ENCODE data around the gene TSPAN12.

The TSPAN12 gene

DNA sequence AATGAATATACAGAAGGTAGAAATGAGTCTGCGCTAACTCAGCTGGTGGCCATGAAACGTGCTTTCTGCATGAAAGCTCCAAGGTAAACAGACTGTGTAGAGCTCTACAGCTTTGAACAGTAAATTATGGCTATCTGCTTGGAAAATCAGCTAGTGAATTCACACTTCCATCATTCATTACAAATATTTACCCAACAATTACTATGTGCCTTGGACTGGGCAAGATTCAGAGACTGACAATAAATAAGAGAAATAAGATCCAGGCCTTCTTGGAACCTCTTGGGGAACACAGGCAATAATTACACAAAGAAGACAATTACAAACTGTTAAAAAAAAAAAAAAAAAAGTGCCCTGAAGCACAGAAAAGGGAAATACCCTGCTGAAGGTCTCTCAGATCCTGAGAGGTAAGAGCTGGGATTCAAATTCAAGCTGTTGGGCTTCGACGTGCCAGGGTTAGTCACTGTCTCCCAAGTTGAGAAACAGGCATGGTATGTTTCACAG lies 15.8 kb downstream of the TSPAN12 start:
- DNase-seq (ENCODE audit: low read depth, low spot score): no peak

DNA sequence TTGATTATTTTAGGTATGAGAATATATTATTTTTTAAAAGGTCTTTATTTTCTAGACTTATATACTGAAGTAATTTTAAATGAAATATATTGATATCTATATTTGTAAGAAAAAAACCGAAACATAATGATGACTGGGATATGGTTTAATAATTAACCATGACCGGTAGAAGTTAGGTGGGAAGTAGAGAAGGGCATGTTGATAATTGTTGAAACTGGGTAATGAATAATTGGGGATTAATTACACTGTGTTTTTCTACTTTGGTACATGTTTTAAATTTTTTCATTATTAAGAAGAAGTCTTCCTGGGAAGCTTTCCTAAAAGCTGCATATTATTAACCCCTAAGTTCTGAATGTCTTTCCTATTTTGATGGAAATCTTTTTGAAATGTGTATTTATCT lies 16.3 kb downstream of the TSPAN12 start:
- DNase-seq (ENCODE audit: low read depth, low spot score): no peak

DNA sequence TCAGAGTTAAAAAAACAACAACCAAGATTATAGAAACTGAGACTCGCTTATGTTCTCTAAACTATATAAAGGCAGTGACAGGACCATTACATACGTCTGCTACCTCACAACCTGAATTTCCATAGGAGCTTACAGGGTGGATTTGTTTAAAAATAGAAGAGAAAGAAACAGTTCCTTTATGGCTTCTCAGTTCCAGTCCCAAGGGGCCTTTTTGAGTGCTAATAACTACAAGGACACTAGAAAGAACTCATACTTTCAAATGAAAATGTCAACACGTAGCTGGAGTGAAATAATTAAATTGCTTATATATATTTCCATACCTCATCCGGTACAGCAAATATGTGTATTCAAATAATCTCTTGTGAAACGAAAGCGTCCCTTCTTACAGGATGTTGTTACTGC lies 19.7 kb downstream of the TSPAN12 start:
- DNase-seq (ENCODE audit: low read depth, low spot score): no peak

DNA sequence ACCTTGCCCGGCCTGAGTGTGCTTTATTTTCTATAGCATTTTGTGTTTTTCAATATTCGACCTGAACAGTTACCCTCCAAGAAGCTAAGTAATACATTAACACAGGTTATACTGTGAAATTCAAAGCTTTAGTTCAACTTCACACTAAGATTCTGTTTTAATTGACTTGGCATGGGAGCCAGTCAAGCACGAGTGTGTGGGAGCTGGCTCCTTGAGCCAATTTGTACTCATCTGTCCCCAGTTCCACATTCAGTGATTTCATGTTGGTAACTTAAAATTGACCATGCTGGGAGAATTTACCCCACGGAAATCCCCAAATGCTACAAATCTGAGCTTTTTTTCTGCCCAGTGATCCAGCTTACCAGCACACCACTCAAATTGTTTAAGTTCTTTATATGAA lies 20.3 kb downstream of the TSPAN12 start:
- DNase-seq (ENCODE audit: low read depth, low spot score): no peak

DNA sequence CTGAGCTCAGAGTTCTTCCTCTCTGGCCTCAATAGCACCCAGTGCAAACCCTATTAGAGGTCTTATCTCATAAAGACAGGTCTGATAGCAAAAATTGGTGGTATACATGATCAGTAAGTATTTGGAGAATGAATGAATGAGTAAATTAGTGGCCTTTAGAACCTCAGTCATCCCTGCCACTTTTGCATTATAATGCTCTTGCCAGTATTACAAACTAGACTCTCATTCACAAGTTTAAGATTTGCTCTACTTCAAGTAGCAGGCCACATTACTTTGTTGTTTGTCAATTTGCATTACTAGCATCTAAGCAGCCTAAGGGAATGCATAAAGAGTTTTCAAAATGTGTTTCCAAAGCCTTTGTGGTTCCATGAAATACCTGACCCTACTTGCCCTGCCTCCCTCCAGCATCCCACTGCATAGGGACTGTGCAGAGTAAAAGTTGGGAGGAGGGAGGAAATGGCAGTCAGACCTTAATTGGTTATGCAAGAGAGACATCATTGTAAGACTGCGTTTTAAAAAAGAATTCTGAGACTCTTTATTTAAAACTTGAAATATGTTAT lies 21.3 kb downstream of the TSPAN12 start:
- no peak for DNase-seq (ENCODE audit: low read depth, low spot score)

DNA sequence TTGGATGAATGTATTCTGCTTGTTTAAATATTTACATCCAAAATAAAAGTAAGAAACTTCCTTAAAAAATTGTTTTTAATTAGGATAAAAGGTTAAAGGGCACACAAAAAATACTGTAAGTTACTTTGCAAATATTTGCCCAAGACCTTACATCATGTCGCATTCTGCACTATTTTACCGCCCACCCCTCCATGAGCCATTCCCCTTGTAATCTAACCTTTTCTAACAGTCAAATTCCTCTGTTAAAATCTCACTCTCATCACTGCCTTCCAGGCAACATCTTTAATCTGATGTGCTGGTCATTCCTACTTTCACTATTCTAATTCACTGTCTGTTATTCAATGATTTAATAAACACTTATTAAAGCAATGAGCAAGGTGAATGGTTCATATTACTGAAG lies 23.2 kb downstream of the TSPAN12 start:
- no peak for DNase-seq (ENCODE audit: low read depth, low spot score)

DNA sequence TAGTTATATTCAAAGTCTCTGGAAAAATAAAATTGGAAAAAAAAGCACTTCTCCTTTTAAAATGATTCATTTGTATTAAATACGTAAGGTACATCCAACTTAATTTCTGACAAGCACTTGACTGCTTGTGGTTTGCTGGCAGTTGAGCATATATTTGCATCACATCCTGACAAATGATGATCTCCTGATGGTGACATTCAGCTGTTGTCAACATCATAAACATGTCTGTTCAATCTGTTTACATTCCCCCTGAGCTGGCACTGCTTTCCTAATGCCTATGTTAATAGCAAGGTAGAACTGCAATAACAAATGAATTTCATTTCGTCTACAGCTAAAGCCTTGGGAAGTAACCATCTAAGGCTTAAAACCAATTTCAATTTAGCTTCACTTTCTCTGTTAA lies 24.4 kb downstream of the TSPAN12 start:
- DNase-seq (ENCODE audit: low read depth, low spot score): no peak

DNA sequence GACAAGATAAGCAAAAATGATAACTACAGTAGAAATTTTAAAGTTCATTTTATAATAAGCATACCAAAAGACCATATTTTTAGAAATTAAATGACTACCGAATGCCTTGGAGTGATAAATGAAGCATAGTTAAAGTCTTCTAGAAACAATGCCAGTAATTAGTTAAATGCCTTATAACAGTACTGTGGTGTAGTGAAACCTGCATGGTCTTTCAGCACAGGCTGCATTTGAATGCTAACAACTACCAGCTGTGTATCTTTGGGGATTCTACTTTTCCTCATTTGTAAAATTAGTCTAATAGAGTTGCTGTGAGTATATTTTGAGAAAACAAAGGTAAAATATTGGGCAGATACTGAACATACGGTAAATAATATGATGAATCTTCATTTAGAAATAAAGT lies 25.1 kb downstream of the TSPAN12 start:
- no peak for DNase-seq (ENCODE audit: low read depth, low spot score)

DNA sequence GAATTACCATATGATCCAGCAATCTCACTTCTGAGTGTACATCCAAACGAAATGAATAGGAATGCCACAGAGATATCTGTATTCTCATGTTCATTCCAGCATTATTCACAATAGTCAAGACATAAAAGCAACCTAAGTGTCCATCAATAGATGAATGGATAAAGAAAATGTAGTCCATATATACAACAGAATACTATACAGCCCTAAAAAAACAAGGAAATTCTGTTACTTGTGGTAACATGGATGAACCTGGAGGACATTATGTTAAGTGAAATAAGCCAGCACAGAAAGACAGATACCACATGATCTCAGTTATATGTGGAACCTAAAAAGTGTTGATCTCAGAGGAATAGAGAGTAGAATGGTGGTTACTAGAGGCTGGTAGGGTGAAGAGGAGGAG lies 26.7 kb downstream of the TSPAN12 start:
- no peak for DNase-seq (ENCODE audit: low read depth, low spot score)

DNA sequence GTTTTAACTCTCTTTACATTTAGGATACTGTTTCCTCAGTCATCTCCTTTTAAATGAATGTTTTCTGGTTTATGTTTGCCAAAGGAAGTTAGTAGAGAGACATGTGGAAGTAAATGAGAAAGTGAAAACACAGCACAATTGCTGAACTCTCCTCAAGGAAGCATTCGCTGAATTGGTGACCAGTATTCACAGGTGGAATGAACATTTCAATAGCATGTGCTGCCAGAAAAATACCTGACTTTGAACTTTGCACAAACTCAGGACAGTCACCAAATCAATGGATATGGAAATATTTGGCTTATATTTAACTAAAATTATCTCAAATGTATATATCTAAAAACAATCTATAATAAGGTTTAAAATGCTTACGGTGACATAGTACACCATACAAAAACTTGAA lies 28.5 kb downstream of the TSPAN12 start:
- no peak for DNase-seq (ENCODE audit: low read depth, low spot score)

DNA sequence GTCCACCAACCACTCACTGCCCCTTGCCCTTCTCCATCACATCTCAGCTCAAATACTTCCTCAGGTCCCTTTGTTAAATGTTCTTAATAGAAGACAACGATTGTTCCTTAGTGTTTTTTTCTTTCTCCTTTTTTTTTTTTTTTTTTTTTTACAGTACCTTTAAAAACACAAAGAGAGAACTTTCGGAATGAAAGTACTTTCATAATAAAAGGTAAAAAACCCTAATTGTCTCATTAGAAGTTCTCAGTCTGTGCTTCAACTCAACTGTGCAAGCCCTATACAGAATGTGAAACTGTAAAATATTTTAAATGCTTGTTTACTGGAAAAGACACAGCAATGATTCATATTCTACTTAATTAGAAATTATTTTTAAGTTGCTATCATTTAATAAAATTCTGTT lies 29.4 kb downstream of the TSPAN12 start:
- no peak for DNase-seq (ENCODE audit: low read depth, low spot score)

DNA sequence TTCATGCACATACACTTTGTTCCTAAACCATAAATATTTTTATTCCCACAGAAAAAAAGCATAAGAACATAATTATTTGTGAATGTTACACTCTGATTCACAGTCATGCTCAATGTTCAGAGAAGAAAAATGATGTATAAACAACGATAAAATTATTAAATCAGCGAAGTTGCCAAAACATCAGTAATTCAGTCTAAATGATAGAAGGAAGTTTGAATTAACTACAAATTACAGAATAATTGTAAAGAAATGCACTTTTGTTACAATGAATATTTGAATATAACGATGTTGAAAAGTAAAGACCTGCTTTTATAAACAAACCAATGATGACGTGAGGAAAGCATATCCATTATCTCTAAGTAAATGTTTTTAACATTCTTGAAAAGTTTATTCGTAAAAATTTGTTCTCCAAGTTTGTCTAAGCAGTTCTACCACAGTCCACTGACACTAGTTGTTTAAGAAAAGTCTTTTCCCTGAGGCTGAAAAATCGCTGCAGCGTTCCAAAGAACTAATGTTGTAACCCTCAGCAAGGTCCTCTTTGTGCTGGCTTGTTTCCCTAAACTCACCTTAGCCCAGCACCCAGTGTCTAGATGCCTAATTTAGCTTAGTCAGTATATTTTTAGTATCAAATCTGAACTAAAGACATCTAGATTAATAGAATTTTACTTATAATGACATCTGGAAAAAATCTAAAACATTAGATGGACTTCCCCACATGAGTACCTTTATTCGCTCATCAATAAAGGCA lies 30.4 kb downstream of the TSPAN12 start:
- no peak for DNase-seq (ENCODE audit: low read depth, low spot score)

DNA sequence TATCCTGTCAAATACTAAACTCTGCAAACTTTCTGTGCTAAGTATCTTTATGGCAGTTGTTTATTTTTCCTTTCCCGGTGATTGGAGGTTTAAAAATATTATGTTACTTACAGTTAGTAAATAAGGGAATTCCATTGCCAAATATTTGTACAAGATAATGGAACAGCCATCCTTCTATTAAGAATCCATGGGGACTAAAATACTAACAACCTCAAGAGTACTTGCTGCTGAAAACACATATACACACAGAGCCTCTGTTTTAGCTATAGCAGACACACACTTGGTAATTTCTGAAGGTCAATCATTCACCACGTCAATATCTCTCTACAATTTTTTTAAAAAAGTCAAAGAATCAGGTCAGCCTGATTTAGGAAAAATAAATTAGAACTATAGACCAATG lies 32.4 kb downstream of the TSPAN12 start:
- DNase-seq (ENCODE audit: low read depth, low spot score): no peak

DNA sequence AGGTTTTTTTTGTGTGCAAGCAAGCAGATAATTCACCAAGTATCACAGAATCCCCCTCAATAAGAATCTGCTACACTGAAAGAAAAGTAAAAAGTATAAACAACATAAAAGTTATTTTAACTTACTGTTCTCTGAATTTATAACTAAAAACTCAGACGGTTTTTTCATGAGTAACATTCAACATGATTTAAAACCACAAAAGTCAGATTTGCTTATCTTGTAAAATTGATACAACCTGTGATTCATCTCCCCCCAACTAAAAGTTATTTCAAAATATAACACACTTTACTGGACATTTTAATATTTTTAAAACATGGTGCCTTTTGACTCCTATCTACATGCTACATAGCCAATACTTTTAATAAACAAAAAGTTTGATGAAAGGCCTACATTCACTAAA lies 32.8 kb downstream of the TSPAN12 start:
- no peak for DNase-seq (ENCODE audit: low read depth, low spot score)

DNA sequence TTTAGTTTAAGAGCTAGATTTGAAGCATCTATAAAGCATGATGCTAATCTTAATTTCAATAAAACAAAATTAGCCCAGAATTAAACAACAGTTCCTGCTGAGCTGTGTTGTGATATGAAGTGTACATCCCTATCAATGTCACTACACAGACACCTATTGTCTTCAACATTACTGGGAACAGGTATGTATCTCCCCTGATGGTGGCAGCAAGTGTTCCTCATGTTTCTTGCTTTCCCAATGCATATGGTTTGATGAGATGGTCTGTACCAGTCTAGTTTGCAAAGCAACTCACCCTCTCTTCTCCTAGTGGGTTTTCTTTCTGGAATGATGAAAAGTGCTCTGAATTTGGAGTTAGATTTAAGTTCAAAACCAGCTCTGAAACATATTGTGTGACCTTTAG lies 38.1 kb downstream of the TSPAN12 start:
- no peak for DNase-seq (ENCODE audit: low read depth, low spot score)

DNA sequence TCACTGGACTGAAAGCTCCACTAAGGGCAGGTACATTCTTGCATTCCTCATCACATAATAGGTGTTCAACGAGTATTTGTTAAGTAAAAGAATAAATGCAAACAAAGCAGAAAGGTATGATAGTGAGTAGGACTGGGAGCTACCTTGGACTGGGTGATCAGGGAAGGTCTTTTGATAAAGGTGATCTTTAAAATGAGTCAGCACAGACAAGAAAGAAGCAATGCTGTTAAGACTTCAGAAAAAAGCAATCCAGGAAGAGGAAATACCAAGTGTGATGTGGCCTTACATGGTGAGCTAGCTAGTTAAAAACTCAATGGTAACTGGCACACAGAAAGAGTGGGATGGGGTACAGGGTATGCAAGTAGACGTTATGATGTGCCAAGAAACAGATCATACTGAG lies 40.1 kb downstream of the TSPAN12 start:
- no peak for DNase-seq (ENCODE audit: low read depth, low spot score)

DNA sequence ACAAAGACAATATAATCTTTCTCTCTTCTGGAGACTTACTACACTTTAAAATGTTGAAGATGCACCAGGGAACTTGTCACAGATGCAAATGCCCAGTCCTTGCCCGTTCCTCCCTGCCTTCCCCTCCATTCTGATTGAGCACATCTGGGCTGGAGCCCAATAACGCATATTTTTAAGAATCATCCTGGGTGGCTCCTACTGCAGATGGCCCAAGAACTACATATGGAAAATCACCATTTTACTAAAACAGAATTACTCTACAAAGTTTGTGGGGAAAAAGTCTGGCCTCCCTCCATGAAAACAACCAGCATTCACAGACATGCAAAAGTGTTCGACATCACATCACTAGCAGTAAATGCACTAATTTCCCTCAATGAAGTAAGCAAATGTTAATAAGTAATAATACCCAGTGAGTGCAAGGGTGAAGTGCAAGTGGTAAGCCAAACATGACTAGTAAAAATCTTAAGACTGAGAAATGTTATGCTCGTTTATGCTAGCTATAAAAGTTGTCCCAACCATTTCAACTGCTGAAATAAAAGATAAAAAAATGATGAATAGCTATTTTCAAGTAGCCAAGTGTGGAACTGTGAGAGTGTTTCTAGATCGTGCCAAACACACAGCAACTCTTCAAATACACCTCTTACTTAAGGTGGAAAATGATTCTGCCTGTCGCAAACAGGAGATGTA lies 43.5 kb downstream of the TSPAN12 start:
- DNase-seq (ENCODE audit: low read depth, low spot score): no peak

DNA sequence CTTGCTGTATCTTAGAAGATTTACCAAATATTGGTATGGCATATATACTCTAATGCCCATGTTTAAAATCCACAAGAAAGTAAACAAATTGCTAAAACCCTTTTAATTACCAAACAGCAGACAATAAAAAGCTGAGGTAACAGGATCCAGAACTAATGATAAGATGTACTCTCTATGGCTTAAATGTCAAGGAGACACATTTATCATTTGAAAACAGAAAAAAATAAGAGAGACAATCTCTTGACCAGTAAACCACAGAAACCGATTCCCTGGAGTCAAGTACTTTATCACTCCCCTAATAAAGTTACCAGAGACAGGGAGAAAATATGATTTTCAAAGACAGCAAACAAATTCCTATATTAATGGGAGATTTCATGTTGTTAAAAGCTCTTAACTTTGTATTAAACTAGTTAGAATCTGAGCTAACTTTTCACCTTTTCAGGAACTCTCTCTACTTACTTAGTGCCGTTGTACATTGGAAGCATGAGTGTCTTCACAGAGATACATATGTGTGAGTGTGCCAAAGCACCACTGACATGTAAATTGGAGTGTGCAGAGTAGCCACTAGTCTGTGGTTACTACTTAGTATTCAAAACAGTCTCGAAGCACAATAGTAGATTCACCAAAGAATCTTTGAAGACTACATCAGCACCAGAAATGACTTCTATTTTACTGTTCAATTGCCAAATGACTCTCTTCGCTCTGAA lies 44.2 kb downstream of the TSPAN12 start:
- DNase-seq (ENCODE audit: low read depth, low spot score): no peak

DNA sequence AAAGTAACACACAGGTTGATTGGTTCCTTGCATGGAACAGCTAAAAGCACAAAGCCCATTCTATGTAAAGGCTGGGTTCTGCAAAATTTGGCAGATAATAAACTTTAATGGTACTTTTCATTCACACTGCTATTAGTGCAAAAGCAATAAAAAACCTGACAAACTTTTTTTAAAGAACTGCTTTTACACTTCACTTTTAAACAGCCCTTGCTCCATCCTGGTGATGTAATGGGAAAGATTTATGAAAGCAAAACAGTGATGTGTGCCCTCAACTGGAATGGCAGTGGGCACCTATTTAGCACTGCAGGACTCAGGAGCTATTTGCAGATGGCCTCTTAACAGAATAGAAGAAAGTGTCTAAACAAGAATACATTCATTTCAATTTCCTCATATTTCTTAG lies 44.9 kb downstream of the TSPAN12 start:
- no peak for DNase-seq (ENCODE audit: low read depth, low spot score)

DNA sequence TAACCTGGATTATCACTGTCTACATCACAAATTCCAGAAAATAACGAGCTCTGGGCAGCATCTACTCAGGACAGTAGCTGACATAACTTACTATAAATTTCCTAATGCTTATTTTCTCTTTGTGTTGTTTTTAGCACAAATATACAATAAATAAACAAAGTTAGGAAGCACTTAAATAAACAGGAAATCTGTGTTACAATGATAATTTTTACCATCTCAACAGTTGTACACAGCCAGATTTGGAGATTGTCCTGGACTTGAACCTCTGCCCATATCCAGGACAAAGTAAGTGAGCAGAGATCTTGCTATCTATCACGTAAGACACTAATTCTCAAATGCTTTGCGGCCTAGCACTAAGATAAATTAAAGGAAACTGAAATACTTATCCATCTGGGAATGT lies 48.7 kb downstream of the TSPAN12 start:
- DNase-seq (ENCODE audit: low read depth, low spot score): no peak

DNA sequence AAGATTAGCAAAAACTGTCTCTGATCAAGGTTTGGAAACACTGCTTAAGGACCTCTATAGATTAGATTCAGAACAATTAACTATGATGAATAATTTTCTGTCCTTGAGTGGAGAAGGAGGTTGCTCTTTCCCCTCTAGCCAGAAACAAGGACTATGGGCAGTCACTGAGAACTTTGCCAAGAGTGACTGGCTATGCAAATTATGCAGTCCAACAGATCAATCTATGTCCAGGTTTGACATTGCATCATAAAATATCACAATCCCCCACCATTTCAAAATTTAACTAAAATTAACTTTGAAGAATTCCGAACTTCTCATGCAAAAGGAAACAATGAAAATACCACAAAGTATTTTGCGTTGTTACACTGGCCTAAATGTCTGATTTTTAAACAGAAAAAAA lies 50.6 kb downstream of the TSPAN12 start:
- no peak for DNase-seq (ENCODE audit: low read depth, low spot score)

DNA sequence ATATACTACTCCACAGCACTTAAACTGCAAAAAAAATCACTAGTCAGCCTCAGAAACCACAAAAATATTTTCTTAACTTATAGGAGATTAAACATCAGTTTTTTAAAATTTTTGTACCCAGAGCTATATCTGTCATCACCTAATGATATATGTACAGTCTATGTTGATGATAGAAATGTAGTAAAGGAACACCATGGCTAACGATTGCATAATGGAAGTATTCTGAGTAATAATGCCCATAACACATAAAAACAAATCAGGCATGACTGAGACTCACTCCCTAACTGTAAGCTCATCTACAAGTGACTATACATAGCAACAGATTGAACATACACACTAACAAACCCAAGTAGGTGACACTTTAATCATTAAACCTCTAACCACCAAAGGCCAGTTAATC lies 51.3 kb downstream of the TSPAN12 start:
- no peak for DNase-seq (ENCODE audit: low read depth, low spot score)
